ENCODE data around the gene IRF2BPL. TPM values are rescaled to one million over a fixed set of nuclear protein-coding genes. Genes with fewer than 3 reads are reported as not detected.

IRF2BPL gene
- total and polyA plus RNA-seq, 2 of the 4 experiments (the other 2 are of a cell fraction): 6.3 to 14.5 TPM

- H3K56ac ChIP-seq (ENCODE audit: extremely low read depth, insufficient read depth, low read length): no peak overlapping the region
- POLR2A ChIA-PET (ENCODE audit: unreplicated experiment): interaction anchor here (0.6 kb wide), 1 partner anchor 8 kb away, joined by 5 read pairs; no protein-coding TSS in a partner anchor
- CTCF ChIA-PET: no interaction called here
- no peak overlapping the region; the same call in 1 of the 2 replicates for H2BK20ac ChIP-seq (ENCODE audit: low read depth, low read length)
- H3K4me1 ChIP-seq (ENCODE audit: control insufficient read depth, insufficient read depth, low read length): peaks cover 14% of the 10 kb centered on the region
- no peak overlapping the region for H2BK5ac ChIP-seq (ENCODE audit: low read depth, low read length, poor library complexity, severe bottlenecking)
- no peak overlapping the region for H3K23ac ChIP-seq (ENCODE audit: low read depth, low read length)
- H3K9me1 ChIP-seq (ENCODE audit: insufficient read depth, low read length): peaks cover 10% of the 10 kb centered on the region
- H4K8ac ChIP-seq (ENCODE audit: low read depth in 2 of 2, low read length in 2 of 2): no peak overlapping the region; a peak in 1 of 4 replicates
- no peaks in the 10 kb centered on the region for H3K79me1 ChIP-seq (ENCODE audit: low read depth in 1 of 2, low read length in 2 of 2)
- DNase-seq (no peak), ATAC-seq (ENCODE audit: low read depth) (0 out of 2 replicates have a peak, but pooled peaks have one; percentile 11)
- no peaks in the 10 kb centered on the region for H4K20me1 ChIP-seq (ENCODE audit: insufficient read depth, low read length)
- no peak overlapping the region for H3K4me3 ChIP-seq (ENCODE audit: insufficient read depth, low read depth, low read length)
- no peak for TF ChIP-seq BHLHE40 (IDR thresholded peaks at IDR 0.05; ENCODE audit: low read depth, low read length)
- no peak for TF ChIP-seq MXI1 (IDR thresholded peaks at IDR 0.05; ENCODE audit: borderline replicate concordance, low read depth, low read length)
- TF ChIP-seq MAZ (IDR thresholded peaks at IDR 0.05; ENCODE audit: borderline replicate concordance, low read depth, low read length): no peak
- TF ChIP-seq USF2 (IDR thresholded peaks at IDR 0.05; ENCODE audit: low read depth, low read length): no peak
- no peak for TF ChIP-seq POLR2A (IDR thresholded peaks at IDR 0.05; ENCODE audit: low read depth, low read length)
- TF ChIP-seq CHD1 (IDR thresholded peaks at IDR 0.05; ENCODE audit: low read depth, low read length): no peak
- TF ChIP-seq RAD21 (IDR thresholded peaks at IDR 0.05; ENCODE audit: low read length): no peak
- 0 out of 2 replicates have a peak, but pooled peaks have one; percentile 1 for TF ChIP-seq MAFK (IDR thresholded peaks at IDR 0.05; ENCODE audit: low read depth, low read length)
- H3K27ac ChIP-seq (ENCODE audit: insufficient read depth, low read length): no peak overlapping the region
- H3K36me3 ChIP-seq (ENCODE audit: control insufficient read depth, insufficient read depth, low read length): no peaks in the 10 kb centered on the region
- no peaks in the 10 kb centered on the region for H3K27me3 ChIP-seq (ENCODE audit: control insufficient read depth, insufficient read depth, low read length)
- peak overlapping the region; percentile 33; the same call in 1 of the 2 replicates for H2AK5ac ChIP-seq (ENCODE audit: low read depth, low read length)
- H4K5ac ChIP-seq (ENCODE audit: low read depth, low read length): no peak overlapping the region
- peak overlapping the region; percentile 46 for H2BK120ac ChIP-seq (ENCODE audit: low read depth, low read length)
- no peak overlapping the region for H3K4me2 ChIP-seq (ENCODE audit: low read depth, low read length)
- dilution Hi-C loops (cut with HindIII; ENCODE audit: low sequenced_read_pairs, unreplicated experiment) (no loop called here), in situ Hi-C loops (cut with MboI; ENCODE audit: low sequenced_read_pairs) (no loop called here), intact Hi-C loops (cut with micrococcal nuclease) (no loop called here)
- H3K18ac ChIP-seq (ENCODE audit: low read depth, low read length): no peak overlapping the region
- H3K4ac ChIP-seq (ENCODE audit: low read depth, low read length): peak overlapping the region; percentile 16; the same call in 1 of the 2 replicates
- BruUV-seq (replicated peaks): no TSS peak
- WGBS, 2 experiments (ENCODE audit: extremely low coverage in 2 of 2, insufficient read length in 1 of 2): no CpG with 5 or more reads among the region's 4 CpGs
- no peak overlapping the region for H2BK15ac ChIP-seq (ENCODE audit: low read depth, low read length)
- H3K9me3 ChIP-seq (ENCODE audit: control insufficient read depth, insufficient read depth, low read length): peaks cover 4% of the 10 kb centered on the region
- H3K9ac ChIP-seq (ENCODE audit: low read depth, low read length): no peak overlapping the region
- H3K14ac ChIP-seq (replicated peaks; ENCODE audit: low read depth, low read length): 0 out of 2 replicates have a peak overlapping the region, but pooled peaks have one; percentile 62
- peak overlapping the region; percentile 68 for H2AFZ ChIP-seq (replicated peaks; ENCODE audit: low read length, poor library complexity)
- H2AK9ac ChIP-seq (replicated peaks; ENCODE audit: low read depth, low read length, poor library complexity): no peak overlapping the region
- H4K91ac ChIP-seq (ENCODE audit: insufficient read depth, low read depth, low read length): no peak overlapping the region
Measured at GRCh38 chr14:76986231-76986565, 42.3 kb downstream of the IRF2BPL start.

Measured in IMR-90 (cell line).